ENCODE measurements around the gene ATXN7.
A peak's percentile ranks its signal among the peaks of the same experiment; 100 is the strongest.

The ATXN7 gene, protein sequence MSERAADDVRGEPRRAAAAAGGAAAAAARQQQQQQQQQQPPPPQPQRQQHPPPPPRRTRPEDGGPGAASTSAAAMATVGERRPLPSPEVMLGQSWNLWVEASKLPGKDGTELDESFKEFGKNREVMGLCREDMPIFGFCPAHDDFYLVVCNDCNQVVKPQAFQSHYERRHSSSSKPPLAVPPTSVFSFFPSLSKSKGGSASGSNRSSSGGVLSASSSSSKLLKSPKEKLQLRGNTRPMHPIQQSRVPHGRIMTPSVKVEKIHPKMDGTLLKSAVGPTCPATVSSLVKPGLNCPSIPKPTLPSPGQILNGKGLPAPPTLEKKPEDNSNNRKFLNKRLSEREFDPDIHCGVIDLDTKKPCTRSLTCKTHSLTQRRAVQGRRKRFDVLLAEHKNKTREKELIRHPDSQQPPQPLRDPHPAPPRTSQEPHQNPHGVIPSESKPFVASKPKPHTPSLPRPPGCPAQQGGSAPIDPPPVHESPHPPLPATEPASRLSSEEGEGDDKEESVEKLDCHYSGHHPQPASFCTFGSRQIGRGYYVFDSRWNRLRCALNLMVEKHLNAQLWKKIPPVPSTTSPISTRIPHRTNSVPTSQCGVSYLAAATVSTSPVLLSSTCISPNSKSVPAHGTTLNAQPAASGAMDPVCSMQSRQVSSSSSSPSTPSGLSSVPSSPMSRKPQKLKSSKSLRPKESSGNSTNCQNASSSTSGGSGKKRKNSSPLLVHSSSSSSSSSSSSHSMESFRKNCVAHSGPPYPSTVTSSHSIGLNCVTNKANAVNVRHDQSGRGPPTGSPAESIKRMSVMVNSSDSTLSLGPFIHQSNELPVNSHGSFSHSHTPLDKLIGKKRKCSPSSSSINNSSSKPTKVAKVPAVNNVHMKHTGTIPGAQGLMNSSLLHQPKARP

GRCh38 chr3:63863150-63864007, at the start of gene ATXN7, which contains the start of gene THOC7:
ATXN7 (plus strand) TSS chr3:63863867; CDS start chr3:63912599, 48,732 bp downstream.
THOC7 (minus strand) TSS chr3:63863805; CDS start chr3:63863790, 15 bp downstream.
- DNase-seq: peak in 44 of 51 donors; percentile 2 to 74 (median 40)

DNA sequence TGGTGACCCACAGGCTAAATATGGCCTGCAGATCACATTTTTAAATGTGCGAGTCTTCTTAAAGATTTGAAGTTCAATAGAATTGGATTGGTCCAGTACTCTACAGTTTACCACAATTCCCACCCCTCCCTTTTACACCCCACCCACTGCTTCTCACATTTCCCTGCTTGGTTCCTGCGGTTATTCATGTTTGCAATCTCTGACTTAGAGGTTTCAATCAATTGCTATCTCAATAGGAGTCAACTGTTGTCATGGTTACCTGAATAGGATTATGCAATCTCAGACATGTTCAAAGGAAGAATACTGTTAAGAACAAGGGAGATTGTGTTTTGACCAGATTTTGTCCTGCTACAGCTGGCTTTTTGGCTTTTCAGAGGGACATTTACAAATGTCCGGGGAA, 49.4 kb upstream of the ATXN7 start:
- DNase-seq: no peak

GRCh38 chr3:63817225-63817624, 46.4 kb upstream of the ATXN7 start:
- DNase-seq: no peak

DNA sequence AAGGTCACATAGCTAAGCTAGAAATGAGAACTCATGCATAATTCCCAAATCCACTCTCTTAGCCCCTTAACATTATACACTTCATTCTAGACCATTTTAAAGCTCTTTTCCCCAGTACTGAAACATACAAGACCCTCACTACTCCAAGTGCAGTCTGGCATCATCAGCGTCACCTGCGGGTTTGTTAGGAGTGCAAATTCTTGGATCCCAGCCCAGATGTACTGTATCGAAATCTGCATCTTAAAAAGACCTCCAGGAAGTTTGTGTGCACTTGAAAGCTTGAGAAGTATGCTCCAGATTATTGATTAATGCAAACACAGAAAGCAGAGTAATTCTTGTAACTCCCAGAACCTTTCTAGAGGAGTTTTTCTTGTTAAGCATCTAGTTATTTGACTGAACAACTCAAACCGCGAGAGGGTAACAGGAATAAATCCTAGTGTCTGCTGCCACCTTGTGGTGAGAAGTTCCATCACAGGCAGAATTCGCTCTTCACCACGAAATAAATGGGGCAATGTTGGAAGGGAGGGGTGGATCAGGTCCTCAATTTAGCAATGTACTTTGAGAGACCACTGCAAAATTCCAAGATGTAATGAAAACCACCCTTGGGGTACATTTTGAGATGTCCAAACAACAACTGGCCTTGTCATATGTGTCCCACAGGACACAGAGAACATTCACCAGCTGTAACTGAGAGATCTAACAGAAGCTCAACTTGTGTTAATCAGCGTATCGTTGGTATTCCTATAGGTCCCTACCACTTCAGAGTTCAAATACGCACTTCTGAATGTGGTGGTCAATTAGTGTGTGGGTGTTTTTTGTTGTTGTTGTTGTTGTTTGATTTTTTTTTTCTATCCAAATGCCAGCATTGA, 45.2 kb upstream of the ATXN7 start:
- peak in 40 of 51 donors; percentile 1 to 77 (median 19) for DNase-seq

DNA sequence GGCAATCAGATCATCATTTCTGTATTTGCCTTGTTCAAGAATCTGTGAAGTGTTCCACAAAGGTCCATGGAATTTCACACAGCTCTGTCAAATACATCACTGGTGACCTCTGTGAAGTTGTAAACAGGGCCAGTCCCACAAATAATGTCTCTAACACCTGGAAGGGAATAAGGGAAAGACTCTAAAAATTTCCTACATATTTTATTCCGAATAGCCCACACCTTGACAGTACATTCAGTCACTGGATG, 44.6 kb upstream of the ATXN7 start, which contains the start of gene C3orf49:
Gene C3orf49 (plus strand): TSS at position 149 of the 248 bp plus-strand sequence. CDS start 173 bp downstream, outside the sequence.
- no peak for DNase-seq

- DNase-seq: no peak
These were observed 39.4 kb upstream of the ATXN7 start for GRCh38 chr3:63824309-63824708.

DNA sequence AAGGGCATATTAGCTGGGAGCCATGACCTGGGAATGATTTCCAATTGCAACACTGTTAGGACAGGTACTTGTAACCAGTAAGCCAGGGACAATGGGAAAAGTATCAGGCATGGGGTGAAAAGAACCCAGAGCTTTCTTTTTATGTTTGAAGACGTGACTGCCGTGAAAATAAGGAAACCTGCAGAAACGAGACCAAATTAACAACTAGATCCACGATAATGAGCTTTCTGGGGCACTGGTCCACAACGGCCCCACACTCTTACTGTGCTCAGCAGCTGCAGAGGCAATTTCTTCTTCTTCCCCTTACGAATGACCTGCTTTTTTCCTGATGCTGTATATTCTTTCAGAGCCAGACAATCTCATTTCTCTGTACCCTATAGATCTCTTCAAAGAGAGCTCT, 33.1 kb upstream of the ATXN7 start:
- no peak for DNase-seq

- no peak for DNase-seq
These were observed 31.3 kb upstream of the ATXN7 start for GRCh38 chr3:63832395-63832794.

DNA sequence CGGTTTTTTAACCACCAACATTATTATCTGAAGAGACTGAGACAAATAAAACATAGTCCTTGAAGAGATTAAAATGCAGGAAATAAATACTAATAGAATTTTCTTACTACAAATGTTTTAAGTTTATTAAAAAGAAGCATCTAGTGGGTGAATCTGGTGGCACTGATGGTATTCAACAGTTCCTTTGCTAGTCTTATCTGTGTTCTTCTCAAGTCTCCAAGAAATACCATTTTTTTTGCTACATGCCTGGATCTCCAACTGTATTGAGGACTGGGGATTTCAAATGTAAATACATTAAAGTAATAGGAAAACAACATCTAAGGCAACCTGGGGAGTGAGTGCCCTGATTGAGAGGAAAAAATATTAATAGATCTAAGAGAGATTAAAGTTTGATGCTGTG, 22.0 kb upstream of the ATXN7 start:
- DNase-seq: no peak

GRCh38 chr3:63842127-63842526, 21.5 kb upstream of the ATXN7 start:
- DNase-seq: no peak

- no peak for DNase-seq
These were observed 18.5 kb upstream of the ATXN7 start for GRCh38 chr3:63845215-63845614.

DNA sequence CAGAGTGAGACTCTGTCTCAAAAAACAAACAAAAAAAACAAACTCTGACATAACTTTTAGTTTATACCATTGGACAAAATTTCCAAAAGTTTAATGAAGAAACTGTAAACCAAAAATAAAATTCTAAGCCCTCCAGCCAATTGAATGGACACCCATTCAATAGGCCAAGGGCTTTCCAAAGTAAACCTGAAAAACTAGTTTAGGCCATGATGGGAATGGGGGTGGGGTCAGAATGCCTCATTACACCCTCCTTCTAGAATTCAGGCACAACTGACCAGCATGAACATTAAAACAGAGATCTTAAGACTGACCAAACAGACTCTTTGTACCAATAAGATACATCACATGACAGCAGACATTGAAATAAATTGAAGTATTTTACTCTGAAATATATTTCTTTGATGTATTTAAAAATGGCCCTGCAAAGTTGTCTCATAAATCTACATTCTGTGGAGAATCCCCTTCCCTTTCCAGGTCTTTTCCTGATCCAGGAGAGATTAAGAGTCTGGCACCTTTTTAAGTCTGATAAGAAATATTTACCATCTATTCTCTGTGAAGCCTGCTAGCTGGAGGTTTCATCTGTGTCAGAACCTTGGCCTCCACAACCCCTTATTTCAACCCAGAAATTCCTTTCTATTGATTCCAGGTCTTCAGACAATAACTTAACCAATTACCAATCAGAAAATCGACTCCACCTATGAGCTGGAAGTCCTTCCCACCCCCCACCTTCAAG, 15.8 kb upstream of the ATXN7 start:
- no peak for DNase-seq

DNA sequence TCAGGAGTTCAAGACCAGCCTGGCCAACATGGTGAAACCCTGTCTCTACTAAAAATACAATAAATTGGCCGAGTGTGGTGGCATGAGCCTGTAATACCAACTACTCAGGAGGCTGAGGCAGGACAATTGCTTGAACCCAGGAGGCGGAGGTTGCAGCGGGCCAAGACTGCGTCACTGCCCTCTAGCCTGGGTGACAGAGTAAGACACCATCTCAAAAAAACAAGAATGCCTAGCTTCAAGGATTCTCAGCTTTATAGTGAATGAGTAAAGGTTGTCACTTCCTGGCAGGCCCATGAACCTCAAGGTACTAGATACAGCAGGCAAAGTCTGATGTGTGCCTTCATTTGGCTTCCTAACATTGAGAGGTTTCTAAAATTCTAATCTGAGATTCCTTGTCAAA, 14.5 kb upstream of the ATXN7 start:
- no peak for DNase-seq

DNA sequence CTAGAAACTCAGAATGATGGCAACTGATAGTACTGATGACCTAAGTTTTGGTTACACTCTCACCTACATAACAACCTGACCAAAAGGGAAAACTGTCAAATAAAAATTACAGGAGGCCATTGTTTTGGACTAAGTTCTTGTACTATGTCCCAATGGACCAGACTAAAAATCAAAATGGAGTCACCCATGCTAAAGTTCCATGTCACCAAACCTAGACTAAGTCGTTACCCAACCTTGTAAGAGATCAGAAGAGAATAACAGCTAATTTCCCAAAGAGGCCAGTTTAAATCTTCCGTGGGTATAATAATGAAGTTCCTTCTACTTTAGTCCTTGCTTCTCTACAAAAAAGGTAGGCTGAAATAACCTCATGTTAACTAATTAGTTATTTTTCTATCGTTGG, 12.4 kb upstream of the ATXN7 start:
- DNase-seq: no peak

- no peak for DNase-seq
These were observed 10.6 kb upstream of the ATXN7 start for GRCh38 chr3:63853106-63853505.

GRCh38 chr3:63855333-63855940, 8.2 kb upstream of the ATXN7 start:
- no peak for DNase-seq

GRCh38 chr3:63857311-63857710, 6.4 kb upstream of the ATXN7 start:
- no peak for DNase-seq

DNA sequence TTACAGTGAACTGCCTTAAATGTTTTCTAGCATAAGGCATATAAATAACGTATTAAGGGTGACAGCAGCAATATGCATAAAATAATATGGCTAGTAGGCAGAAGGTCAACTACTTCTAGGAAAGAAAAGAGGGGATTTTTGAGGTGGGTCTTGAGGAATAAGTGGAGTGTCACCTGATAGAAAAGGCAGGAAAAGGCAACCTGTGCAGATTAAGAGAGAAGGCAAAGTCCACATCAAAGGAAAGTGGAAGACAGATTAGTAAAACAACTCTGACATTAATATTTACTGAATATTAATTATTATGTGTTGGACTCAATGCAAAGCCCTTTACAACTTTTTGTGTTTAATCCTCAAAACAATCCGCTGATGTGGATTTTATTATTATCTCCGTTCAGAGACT, 2.9 kb upstream of the ATXN7 start:
- DNase-seq: no peak

- DNase-seq: no peak
These were observed 2.4 kb upstream of the ATXN7 start for GRCh38 chr3:63861306-63861705.

DNA sequence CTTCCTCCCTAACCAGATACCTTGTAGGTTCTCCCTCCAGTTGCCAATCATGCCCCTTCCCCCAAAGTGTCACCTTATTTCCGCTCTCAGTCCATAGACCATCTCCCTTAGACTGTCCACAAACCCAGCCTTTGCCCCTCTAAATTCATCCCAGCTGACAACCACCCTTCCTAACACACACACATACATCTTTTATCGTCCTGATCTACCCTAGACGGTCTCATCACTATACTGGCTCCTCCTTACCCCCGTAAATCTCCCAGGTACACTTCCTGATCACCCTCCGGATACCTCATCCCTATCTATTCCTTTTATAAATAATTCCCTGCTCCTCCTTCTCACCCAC, 890 bp upstream of the ATXN7 start:
- DNase-seq: no peak

All from hypothalamus (tissue), 51 donors.